Measurements from ENCODE around the gene TTLL10. TPM values are rescaled to one million over a fixed set of nuclear protein-coding genes. Genes with fewer than 3 reads are reported as not detected.
"Not testable (repeated sequence)": the region's sequence is repeated elsewhere in the genome, so short reads cannot be mapped to it uniquely, and the experiment has no call there.

Gene TTLL10
- polyA plus RNA-seq, 4 donors = 0.33 to 0.83 (median 0.63) TPM

GRCh38 chr1:1140673-1141072 is 33.0 kb upstream of the TTLL10 start:
- DNase-seq (ENCODE audit: low read depth in 4 of 4, low spot score in 3 of 4) = no peak

DNA sequence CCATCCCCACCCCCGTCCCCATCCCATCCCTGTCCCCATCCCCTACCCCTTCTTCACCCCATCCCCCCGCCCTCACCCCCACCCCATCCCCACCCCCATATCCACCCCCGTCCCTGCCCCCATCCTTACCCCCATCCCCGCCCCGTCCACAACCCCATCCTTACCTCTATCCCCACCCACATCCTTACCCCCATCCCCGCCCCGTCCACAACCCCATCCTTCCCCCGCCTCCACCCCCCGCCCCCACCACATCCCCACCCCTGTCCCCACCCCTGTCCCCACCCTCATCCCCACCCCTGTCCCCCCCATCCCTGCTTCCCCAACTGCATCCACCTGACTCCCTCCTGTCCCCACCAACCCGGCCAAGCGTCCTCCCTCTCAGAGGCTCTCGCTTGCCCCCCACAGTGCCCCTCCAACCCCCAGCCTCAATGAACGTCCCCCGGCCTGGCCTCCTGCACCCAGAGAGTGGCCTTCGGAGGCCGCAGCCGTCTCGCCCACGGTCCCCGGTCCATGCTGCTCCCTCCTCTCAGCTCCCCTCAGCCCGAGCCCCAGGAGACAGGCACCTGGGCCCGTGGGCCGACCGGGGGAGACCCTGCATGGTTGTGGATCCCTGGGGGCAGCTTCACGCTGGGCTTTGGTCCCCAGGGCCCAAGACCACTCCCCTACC is 32.3 kb upstream of the TTLL10 start:
- no peak for DNase-seq (ENCODE audit: low read depth in 4 of 4, low spot score in 3 of 4)

DNA sequence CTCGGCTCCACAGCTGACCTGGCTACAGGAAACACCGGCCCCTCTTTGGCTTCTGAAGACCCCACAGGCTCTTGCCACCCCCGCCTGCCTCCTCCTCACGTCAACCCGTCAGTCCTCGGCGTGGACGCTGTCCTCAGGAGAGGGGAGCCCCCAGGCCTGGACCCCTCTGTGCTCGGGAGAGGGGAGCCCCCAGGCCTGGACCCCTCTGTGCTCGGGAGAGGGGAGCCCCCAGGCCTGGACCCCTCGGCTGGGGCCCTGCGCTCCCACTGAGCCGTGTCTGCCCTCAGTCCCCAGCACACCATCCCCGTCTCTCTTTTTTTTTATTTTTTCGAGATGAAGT is 31.8 kb upstream of the TTLL10 start:
- no peak for DNase-seq (ENCODE audit: low read depth in 4 of 4, low spot score in 3 of 4)

- DNase-seq (ENCODE audit: low read depth in 4 of 4, low spot score in 3 of 4) = not testable (repeated sequence)
These were observed 31.3 kb upstream of the TTLL10 start for GRCh38 chr1:1142352-1142751.

DNA sequence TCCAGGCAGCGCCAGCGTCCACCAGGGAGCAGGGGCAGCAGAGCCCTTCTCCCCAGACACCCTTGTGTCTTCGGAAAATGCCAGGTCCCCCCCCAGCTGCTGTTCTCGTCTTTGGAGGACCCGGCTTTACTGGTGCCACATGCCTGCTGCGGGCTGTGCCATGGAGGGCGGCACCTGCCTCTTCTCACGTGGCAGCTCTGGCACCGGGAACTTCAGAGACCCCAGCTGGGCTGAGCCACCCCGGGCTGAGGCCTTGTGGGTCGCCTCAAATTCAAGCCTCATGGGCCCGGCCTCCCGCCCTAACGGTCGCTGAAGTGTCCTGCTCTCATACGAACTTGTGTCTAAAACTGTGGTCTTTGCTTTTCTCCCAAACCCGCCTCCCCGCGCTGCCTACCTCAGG is 30.8 kb upstream of the TTLL10 start:
- DNase-seq (ENCODE audit: low read depth in 4 of 4, low spot score in 3 of 4) = no peak

- no peak for DNase-seq (ENCODE audit: low read depth in 4 of 4, low spot score in 3 of 4)
These were observed 30.0 kb upstream of the TTLL10 start for GRCh38 chr1:1143636-1144035.

- DNase-seq (ENCODE audit: low read depth in 4 of 4, low spot score in 3 of 4) = no peak
These were observed 29.4 kb upstream of the TTLL10 start for GRCh38 chr1:1144122-1144842.

DNA sequence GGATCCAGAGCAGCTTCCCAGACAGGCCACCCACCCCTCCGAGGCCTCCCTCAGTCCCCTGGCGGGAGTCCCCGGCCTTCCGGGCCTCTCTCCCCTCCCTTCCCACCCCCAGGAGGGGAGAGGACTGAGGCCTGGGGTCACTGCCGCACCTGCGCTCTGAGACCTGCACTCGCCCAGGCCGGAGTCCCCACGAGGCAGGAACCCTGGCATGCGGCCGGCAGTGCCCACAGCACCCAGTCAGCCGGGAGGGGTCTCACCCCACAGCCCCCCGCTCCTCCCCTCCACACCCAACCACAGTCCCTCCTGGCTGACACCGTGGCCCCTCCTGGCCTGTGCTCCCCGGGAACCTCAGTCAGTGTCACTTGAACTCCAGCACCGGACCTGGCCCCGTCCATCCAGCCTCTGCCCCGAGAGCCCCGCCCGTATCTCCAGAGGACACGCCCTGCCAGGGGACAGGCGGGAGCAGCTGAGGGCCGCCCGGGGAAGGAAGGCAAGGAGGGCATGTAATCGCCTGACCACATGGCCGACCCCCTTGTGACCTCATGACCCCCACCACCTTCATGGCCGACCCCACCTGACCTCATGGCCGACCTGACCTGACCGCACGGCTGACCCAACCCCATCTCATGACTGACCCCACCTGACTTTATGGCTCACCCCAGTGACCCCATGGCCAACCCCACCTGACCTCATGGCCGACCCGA is 28.7 kb upstream of the TTLL10 start:
- DNase-seq (ENCODE audit: low read depth in 4 of 4, low spot score in 3 of 4) = no peak

DNA sequence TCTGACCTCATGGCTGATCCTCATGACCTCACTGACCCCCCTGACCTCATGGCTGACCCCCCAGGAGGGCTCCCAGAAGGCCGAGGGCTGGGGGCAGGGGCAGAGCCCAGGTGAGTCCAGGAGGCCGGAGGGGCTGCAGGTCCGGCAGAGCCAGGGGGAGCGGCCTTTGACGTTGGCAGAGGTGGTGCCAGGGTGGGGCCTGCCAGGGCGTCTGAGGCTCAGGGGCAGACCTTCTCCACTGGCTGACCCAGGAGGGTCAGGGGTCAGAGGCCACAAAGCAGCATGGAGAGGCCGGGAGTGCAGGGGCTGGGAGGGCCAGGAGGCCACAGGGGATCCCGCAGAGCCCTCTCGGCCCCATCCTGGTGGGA is 28.1 kb upstream of the TTLL10 start:
- no peak for DNase-seq (ENCODE audit: low read depth in 4 of 4, low spot score in 3 of 4)

DNA sequence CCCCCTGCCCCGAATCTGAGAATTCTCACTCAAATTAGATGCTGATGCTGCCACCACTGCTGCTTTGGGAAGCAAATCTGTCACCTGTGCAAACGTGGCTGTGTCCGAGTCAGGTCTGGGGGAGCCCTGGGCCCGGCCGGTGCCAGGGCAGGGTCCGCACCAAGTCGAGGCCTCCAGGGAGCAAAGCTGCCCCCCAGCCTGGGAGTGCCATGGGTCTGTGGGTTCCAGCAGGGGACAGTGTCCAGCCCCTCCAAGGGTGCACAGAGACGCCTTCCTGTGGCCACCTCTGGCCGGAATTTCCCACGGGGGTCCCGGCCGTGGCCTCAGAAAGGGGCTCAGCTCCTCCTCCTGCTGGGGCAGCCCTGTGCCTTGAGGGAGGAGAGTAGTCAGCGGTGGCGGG is 27.7 kb upstream of the TTLL10 start:
- no peak for DNase-seq (ENCODE audit: low read depth in 4 of 4, low spot score in 3 of 4)

GRCh38 chr1:1146596-1146995 is 27.1 kb upstream of the TTLL10 start:
- no peak for DNase-seq (ENCODE audit: low read depth in 4 of 4, low spot score in 3 of 4)

DNA sequence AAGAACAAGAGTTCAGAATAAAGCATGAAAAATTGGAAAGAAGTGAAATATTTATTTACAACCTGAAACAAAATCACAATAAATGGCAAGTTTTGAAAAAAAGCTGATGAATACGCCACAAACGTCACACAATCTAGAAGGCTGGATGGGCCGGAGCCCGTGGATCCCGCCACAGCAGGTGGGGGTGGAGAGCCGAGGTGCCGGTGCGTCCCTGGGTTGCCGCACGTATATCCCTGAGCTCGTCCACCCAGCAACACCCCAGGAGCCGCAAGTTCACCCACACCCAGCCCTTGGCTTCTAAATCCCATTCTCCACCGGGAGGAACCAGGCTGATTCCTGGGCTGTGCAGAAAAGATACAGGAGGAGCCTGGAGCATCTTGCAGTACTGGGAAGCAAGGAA is 25.6 kb upstream of the TTLL10 start:
- no peak for DNase-seq (ENCODE audit: low read depth in 4 of 4, low spot score in 3 of 4)

GRCh38 chr1:1148569-1148968 is 25.1 kb upstream of the TTLL10 start:
- DNase-seq (ENCODE audit: low read depth in 4 of 4, low spot score in 3 of 4) = no peak

- DNase-seq (ENCODE audit: low read depth in 4 of 4, low spot score in 3 of 4) = no peak
These were observed 24.3 kb upstream of the TTLL10 start for GRCh38 chr1:1149416-1149815.

GRCh38 chr1:1150100-1150499 is 23.6 kb upstream of the TTLL10 start:
- no peak for DNase-seq (ENCODE audit: low read depth in 4 of 4, low spot score in 3 of 4)

DNA sequence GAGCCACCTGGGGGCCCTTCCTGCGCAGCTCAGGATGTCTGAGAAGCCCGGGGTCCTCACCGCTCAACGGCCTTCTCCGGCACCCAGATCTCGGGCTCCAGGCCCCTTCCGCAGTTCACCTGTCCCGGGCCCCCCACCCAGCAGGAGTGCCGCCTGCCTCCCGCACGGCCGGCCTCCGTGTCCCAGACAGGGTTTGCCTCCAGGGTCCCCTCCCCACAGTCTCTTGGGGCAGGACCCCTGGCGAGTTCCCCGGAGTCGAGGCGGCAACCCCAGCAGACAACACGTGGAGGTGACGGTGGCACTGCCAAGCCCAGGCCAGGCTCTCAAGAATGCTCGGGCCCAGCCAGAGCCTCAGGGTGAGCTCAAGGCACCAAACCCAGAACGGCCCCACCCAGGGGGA is 22.4 kb upstream of the TTLL10 start:
- DNase-seq (ENCODE audit: low read depth in 4 of 4, low spot score in 3 of 4) = no peak

DNA sequence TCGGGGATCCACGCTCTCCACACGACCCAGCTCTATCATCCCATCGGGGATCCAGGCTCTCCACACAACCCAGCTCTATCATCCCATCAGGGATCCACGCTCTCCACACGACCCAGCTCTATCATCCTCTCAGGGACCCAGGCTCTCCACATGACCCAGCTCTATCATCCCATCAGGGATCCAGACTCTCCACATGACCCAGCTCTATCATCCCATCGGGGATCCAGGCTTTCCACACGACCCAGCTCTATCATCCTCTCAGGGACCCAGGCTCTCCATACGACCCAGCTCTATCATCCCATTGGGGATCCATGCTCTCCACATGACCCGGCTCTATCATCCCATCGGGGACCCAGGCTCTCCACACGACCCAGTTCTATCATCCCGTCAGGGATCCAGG is 21.2 kb upstream of the TTLL10 start:
- DNase-seq (ENCODE audit: low read depth in 4 of 4, low spot score in 3 of 4) = not testable (repeated sequence)

- DNase-seq (ENCODE audit: low read depth in 4 of 4, low spot score in 3 of 4) = not testable (repeated sequence)
These were observed 20.5 kb upstream of the TTLL10 start for GRCh38 chr1:1153215-1153614.

DNA sequence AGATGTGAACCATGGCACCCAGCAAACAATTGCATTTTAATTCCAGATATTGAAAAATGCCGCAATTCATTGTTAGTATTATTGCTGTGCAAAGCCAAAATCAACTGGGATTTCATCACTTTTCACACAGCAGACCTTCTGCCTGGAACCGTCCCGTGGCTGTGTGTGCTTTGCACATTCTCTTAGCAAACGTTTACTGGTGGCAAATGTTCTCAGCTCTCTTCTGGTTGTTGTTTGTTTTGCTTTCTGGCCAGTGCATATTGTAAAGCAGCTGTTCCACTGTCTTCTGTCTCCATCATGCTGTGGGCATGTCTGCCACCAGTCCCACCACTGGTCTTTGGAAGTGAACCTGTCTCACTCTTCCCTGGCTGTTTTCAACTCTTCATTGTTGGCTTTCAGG is 19.8 kb upstream of the TTLL10 start:
- DNase-seq (ENCODE audit: low read depth in 4 of 4, low spot score in 3 of 4) = no peak

DNA sequence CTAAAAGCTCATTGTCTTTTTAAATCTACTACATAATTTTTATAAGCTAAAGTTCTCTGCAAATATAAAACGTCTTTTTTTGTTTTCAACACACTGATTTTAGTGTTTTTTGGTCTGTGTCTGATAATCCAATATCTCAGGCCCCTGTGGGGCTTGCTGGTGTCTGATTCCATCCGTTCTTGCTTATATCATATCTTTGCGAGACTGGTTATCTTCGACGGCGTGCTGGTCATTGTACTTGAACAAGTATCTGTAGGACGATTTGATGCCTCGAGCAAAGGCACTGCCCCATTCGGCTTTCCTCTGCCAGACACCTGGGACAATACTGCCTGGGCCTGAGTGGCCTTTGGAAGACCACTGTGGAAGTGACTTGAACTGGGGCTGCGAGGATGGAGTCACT is 18.4 kb upstream of the TTLL10 start:
- DNase-seq (ENCODE audit: low read depth in 4 of 4, low spot score in 3 of 4) = no peak

GRCh38 chr1:1156140-1157032 is 17.3 kb upstream of the TTLL10 start:
- DNase-seq (ENCODE audit: low read depth in 4 of 4, low spot score in 3 of 4) = no peak

All from right renal pelvis (tissue), 4 donors.